ENCODE data around the gene GNA14.
A peak's percentile ranks its signal among the peaks of the same experiment; 100 is the strongest.
"Not testable (repeated sequence)": the region's sequence is repeated elsewhere in the genome, so short reads cannot be mapped to it uniquely, and the experiment has no call there.

GNA14 gene

GRCh38 chr9:77440057-77440456 lies 208.1 kb downstream of the GNA14 start:
- DNase-seq = no peak

GRCh38 chr9:77438653-77439052 lies 209.5 kb downstream of the GNA14 start:
- DNase-seq = no peak

DNA sequence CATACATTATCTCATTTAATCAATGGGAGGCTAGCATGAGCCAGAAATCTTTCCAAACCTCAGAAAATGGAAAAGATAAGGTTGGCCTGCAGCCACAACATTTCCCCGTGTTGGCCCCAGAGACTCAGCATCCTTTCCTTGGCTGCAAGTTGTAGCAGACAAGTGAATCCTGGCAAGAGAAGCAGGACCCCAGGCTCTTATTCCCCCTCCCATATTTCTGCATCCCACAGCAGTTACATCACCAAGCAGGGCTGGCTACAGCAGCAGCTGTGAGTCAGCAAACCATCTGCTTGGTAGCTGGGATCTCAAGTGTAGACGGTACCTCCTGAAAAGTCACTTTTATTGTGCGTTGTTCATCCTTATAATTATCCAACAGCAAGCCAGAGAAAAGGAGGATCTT lies 212.4 kb downstream of the GNA14 start:
- DNase-seq = no peak

GRCh38 chr9:77435277-77435676 lies 212.8 kb downstream of the GNA14 start:
- no peak for DNase-seq

- DNase-seq = peak; percentile 43
Observed at GRCh38 chr9:77433675-77434445, 214.3 kb downstream of the GNA14 start.

- no peak for DNase-seq
Observed at GRCh38 chr9:77432053-77432452, 216.1 kb downstream of the GNA14 start.

DNA sequence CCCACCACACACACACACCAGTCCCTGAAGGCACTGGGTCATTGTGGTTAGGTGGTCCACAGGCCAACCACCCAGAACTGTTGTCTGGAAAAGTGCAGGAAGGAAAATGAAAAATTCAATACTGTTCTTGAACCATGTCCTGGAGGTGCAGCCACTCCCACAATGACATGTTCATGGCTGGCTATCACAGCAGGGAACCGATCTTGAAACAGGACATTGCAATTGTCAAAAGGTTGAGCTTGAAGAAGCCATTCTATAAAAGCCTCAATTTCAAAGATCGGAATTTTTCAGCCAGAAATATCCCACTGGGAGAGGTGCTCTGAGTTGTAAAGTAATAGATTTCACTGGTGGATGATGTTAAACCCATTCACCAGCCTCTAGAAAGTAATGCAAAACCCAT lies 218.2 kb downstream of the GNA14 start:
- DNase-seq = no peak

DNA sequence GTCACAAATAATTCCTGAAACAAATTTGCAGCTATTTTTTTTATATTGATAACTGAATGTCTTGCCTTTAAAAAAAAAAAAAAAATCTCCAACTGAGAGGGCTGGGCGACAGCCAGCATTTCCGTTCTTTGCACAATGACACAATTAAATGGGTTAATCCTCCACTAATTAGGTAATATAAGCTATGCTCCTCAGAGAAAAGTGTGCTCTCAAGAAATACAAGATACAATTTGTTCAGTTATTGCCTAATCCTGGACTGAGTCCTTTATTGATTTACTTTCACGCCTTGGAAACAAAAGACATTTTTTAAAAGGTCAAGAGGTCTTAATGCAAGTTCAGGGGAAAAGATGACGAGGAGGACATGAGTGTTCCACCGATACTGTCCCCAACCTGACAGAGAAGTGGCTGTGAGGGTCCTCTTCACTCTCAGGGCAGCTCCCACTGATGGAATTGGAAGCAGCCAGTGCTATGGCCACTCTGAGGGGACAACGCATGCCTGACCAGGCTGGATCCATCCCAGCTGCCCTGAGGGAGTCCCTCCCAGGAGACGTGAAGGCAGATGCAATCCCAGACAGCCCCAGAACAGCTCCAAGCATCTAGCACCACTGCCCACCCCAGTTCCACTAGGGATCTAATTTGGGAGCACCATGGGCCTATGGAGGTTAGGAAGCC lies 220.7 kb downstream of the GNA14 start:
- DNase-seq = no peak

- DNase-seq = no peak
Observed at GRCh38 chr9:77426712-77427111, 221.4 kb downstream of the GNA14 start.

DNA sequence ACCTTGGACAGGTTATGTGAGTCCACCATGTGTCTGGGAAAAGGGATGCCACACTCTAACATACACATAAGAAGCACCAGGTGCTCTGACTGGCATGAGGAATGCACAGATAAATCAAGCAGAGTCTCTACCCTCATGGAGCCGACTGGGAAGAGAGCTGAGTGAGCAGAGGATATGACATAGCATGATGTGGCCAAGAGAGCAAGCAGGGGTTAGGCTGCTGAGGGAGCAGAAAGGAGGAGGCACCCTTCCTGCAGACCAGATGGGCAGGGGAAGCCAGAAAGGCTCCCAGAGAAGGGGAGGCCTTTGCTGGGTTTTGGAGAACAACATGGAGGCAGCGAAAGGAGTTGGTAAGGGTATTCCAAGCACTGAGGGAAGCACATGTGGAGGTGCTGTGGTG lies 223.1 kb downstream of the GNA14 start:
- DNase-seq = no peak

GRCh38 chr9:77423841-77424240 lies 224.3 kb downstream of the GNA14 start:
- no peak for DNase-seq

DNA sequence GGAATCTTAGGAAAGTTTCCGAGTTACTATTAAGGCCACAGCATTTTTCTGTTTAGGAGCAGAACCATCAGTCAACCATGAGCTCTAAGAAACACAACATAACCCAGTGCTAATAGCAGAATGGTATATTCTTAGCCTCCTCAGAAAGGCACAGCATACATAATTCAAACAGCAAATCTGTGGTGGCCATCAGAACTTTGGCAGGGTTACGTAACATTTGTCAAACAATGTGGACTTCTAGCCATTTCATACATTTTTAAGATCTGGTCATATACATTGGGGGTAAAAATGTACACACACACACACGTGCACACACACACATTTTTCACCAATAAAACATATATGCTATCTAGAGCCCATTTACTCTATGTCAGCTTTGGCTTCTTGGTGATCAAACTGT lies 225.2 kb downstream of the GNA14 start:
- DNase-seq = no peak

DNA sequence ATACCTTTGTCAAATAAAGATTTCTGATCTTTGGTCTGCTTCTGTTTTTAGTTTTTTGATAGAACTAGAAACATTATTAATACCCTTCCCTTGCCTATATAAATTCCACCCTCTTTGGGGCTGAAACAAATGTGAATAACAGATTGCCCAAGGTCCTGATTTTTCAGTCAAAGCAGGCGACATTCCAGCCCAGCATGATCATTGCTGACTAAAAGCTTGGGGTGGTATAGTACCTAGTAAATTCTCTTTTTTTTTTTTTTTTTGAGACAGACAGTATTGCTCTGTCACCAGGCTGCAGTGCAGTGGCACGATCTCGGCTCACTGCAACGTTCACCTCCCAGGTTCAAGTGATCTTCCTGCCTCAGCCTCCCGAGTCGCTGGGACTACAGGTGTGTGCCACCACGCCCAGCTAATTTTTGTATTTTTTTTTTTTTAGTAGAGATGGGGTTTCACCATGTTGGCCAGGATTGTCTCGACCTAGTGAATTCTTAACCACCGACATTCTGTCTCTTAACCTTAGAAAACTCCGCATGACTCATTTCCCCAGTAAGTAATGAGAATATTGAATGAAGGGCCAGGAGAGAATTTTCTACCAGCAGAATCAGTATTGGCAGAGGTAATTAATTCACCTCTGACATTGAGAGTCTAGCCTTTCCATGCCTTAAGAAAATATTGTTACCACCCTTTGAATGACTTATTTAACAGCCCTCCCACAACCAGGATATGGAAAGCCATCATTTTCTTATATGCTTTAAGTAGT lies 226.4 kb downstream of the GNA14 start:
- no peak for DNase-seq

DNA sequence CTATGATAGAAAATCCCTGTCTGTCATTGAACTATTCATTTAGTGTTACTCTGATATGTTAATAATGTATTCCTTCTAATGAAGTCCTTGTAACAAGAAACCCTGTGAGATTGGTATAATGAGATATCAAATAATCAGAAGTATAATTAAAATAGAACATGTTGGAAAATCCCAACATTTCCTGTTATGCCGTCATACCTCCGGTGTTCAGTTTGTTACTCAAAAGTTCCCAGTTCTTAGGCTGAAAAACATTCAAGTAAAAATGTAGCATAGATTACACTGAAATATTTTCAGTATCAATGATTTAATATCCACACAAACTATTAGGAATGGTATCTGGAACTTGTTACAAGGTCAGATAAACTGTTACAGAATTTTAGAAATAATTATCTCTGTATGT lies 227.5 kb downstream of the GNA14 start:
- no peak for DNase-seq

- no peak for DNase-seq
Observed at GRCh38 chr9:77418226-77418625, 229.9 kb downstream of the GNA14 start.

DNA sequence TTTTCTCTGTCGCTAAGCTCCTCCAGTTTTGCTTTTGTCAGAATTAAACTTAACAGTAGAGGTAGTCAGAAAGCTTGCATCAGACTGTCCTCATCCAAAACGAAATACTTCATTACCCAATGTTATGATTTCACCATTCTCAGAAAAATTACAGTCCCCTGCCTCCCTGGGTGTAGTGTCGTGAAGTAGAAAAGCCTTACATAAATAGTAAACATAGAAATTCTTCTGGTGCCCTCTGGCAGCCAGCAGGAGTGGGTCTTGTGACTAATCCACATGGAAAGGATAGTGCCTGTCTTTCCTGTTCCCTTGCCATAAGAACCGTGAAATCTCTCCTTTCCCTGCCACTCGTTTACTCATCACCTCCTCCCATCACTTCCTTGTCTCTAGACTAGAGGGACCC lies 230.6 kb downstream of the GNA14 start:
- no peak for DNase-seq

- DNase-seq = not testable (repeated sequence)
Observed at GRCh38 chr9:77408521-77408920, 239.6 kb downstream of the GNA14 start.

DNA sequence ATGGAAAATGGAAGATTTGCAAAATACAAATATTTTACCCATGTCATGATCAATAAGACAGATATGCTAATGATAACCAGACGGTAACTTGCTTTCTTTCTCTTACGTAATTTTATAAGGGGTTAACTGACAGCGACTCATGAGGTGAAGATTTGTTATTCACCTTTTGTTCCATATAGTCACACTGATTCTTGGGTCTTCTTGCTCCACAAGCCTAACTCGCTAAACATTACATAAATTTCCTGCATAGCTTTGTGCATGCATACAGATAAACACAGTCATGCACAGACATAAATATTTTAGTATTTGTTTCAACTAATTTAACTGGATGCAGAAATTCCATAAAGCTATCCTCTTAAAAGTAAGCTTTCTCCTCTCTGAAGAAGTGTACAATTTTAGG lies 244.9 kb downstream of the GNA14 start:
- DNase-seq = no peak

- no peak for DNase-seq
Observed at GRCh38 chr9:77402286-77402685, 245.8 kb downstream of the GNA14 start.

DNA sequence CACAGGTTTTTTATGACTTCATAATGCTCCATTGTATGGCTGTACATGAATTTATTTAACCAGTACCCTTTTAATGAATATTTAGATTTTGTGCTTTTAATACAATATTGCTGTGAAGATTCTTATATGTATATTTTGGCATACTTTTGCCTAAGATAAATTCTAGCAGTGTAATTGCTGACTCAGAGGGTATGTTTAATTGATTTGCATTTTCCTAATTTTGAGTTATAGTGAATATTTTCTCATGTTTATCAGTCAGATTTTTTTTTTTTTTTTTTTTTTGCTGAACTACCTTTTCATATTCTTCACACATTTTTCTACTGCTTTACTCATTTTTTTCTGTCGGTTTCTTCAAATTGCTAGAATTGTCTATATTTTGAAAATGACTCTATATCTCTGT lies 248.2 kb downstream of the GNA14 start:
- no peak for DNase-seq

- not testable (repeated sequence) for DNase-seq
Observed at GRCh38 chr9:77398581-77398980, 249.5 kb downstream of the GNA14 start.

GRCh38 chr9:77392328-77392727 lies 255.8 kb downstream of the GNA14 start:
- DNase-seq = no peak

DNA sequence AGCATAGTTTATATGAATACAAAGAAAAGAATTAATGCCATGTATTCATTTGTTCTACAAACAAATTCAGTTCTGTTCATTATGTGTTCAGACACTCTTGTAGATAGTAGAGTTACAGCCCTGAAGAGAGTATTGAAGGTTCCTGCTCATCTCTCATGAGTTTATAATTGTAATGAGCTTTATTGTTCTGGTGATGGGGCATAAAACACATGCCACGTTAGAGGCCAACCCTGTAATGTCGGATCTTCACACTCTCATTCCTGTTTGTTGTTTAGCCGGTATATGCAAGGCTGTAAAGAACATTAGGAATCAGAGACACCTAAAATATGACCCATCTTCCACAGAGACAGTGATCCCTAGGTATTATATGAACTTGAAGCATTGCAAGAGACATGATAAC lies 256.3 kb downstream of the GNA14 start:
- no peak for DNase-seq

- no peak for DNase-seq
Observed at GRCh38 chr9:77386187-77386586, 261.9 kb downstream of the GNA14 start.
